HepG2 (cell line): Measurements from ENCODE around the gene GAL3ST2. TPM values are rescaled to one million over a fixed set of nuclear protein-coding genes. Genes with fewer than 3 reads are reported as not detected.

Experiments
- CHD2 ChIP-seq: IDR thresholded peaks from 2 replicates; pipeline ENCODE4 v1.6.1; 2011; ENCODE audit warnings: low read depth, low read length, improper control_type of control experiment
- CREB1 ChIP-seq, 2 experiments: fragments of 450-650 bp in 1 of 2; IDR thresholded peaks; 2 replicates each; pipeline ENCODE4 v1.6.1; 2016 to 2017; ENCODE audit warnings: control low read depth in 1 of 2, mild to moderate bottlenecking in 1 of 2, missing compliant biosample characterization in 1 of 2, missing genetic modification characterization in 1 of 2
- MAF1 ChIP-seq: sonication (generic); formaldehyde crosslinking; IDR thresholded peaks from 2 replicates; pipeline ENCODE4 v1.5.0; 2020; ENCODE audit warnings: missing genetic modification reagents, borderline replicate concordance
- MXD1 ChIP-seq: sonication (generic); formaldehyde crosslinking; IDR thresholded peaks from 2 replicates; pipeline ENCODE4 v1.4.0; 2020; ENCODE audit warnings: mild to moderate bottlenecking, missing genetic modification reagents
- NFYC ChIP-seq: IDR thresholded peaks from 2 replicates; pipeline ENCODE4 v1.6.1; 2016; ENCODE audit warnings: missing genetic modification reagents, missing compliant biosample characterization
- TBP ChIP-seq: sonication (generic); formaldehyde crosslinking; IDR thresholded peaks from 2 replicates; pipeline ENCODE4 v1.5.0; 2020; ENCODE audit warnings: missing genetic modification reagents
- TOE1 ChIP-seq: sonication (generic); formaldehyde crosslinking; IDR thresholded peaks from 2 replicates; pipeline ENCODE4 v1.4.0; 2020; ENCODE audit warnings: mild to moderate bottlenecking, missing genetic modification reagents
- ZBTB4 ChIP-seq: sonication (generic); formaldehyde crosslinking; IDR thresholded peaks from 2 replicates; pipeline ENCODE4 v1.4.0; 2020; ENCODE audit warnings: missing genetic modification reagents, mild to moderate bottlenecking, borderline replicate concordance
- ZEB1 ChIP-seq: IDR thresholded peaks from 2 replicates; pipeline ENCODE4 v1.6.1; 2012; ENCODE audit warnings: mild to moderate bottlenecking, low read depth, inconsistent platforms; ENCODE audit not compliant: insufficient replicate concordance
- ZNF382 ChIP-seq: sonication (generic); formaldehyde crosslinking; IDR thresholded peaks from 2 replicates; pipeline ENCODE4 v1.5.0; 2020; ENCODE audit warnings: missing genetic modification reagents, mild to moderate bottlenecking, borderline replicate concordance
- ZNF615 ChIP-seq: sonication (generic); formaldehyde crosslinking; IDR thresholded peaks from 2 replicates; pipeline ENCODE4 v1.5.0; 2020; ENCODE audit warnings: mild to moderate bottlenecking, missing genetic modification reagents, borderline replicate concordance
- ZNF616 ChIP-seq: sonication (generic); formaldehyde crosslinking; IDR thresholded peaks from 2 replicates; pipeline ENCODE4 v1.5.0; 2020; ENCODE audit warnings: low read depth, mild to moderate bottlenecking, missing genetic modification reagents
- ZSCAN25 ChIP-seq: sonication (generic); formaldehyde crosslinking; IDR thresholded peaks from 2 replicates; pipeline ENCODE4 v1.8.0; 2022; ENCODE audit warnings: mild to moderate bottlenecking, missing genetic modification reagents
- polyA plus RNA-seq, 8 experiments: library from polyadenylated mRNA; depleted of rRNA in 3 of 8; stranded (reverse) in 7 of 8; unstranded in 1 of 8; fragments of >200 nt; fragmentation: Illumina TruSeq in 4 of 8; extraction: Trizol in 4 of 8; gene quantifications; 2 replicates each; pipeline versions ENCODE4 v1.2.1 to v1.2.3, GENCODE V29; 2011 to 2016; ENCODE audit warnings: low read depth in 4 of 8, missing spikeins in 1 of 8, mixed read lengths in 1 of 8; ENCODE audit not compliant: insufficient read depth in 1 of 8
- total RNA-seq, 5 experiments: library from RNA; depleted of rRNA; stranded (reverse); fragments of >200 nt; fragmentation: Illumina TruSeq; extraction: Trizol; gene quantifications; 2 replicates each; pipeline ENCODE4 v1.2.3, GENCODE V29; 2016; ENCODE audit warnings: low read depth in 1 of 5
- TF ChIP-seq, protein P1 (sequence below): sonication (generic); formaldehyde crosslinking; IDR thresholded peaks from 2 replicates; pipeline ENCODE4 v1.4.0; 2020; ENCODE audit warnings: missing genetic modification reagents, low read depth, mild to moderate bottlenecking, borderline replicate concordance
- TF ChIP-seq, protein P2 (sequence below): conservative IDR thresholded peaks from 2 replicates; pipeline ENCODE4 v1.6.1; 2018; ENCODE audit warnings: missing genetic modification reagents
- TF ChIP-seq, protein P3 (sequence below): sonication (generic); formaldehyde crosslinking; IDR thresholded peaks from 2 replicates; pipeline ENCODE4 v1.4.0; 2020; ENCODE audit warnings: missing genetic modification reagents
- TF ChIP-seq, protein P4 (sequence below): sonication (generic); formaldehyde crosslinking; IDR thresholded peaks from 2 replicates; pipeline ENCODE4 v1.4.0; 2020; ENCODE audit warnings: mild to moderate bottlenecking, missing genetic modification reagents

The GAL3ST2 gene
- total and polyA plus RNA-seq, 2 of the 13 experiments (the other 11 are each of a cell fraction or from before 2014, with no cell fraction given), result 0.17 to 0.20 TPM

DNA sequence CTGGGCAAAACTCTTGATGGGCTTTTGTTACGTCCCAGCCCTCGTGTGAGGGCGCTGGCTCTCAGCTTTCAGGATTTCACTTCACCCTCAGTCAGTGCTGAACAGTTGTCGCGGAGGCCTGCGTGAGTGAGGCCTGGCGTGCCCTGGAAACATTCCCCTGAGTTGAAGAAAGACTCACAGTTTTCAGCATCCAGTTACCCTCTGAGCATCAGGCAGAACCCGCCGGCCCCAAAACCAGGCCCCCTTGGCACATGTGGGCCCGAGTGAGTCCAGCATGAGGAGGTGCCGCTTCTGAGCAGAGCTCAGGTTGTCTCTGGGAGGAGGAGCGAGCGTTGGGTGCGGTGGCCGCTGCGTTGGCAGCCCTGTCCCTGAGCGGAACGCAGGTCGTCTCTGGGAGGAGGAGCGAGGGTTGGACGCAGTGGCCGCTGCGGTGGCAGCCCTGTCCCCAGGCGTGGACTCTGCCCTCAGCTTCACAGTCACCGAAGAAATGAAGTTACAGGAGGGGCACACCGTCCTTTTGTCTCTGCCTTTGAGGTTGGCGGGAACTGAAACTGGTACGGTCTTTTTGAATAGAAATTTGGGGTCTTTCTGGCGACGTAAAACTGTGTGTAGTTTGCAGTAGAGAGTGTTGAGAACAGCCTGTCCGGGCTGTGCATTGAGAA lies 32.2 kb downstream of the GAL3ST2 start, which contains the start of gene NEU4 (continued):
- TF ChIP-seq, protein P1, sequence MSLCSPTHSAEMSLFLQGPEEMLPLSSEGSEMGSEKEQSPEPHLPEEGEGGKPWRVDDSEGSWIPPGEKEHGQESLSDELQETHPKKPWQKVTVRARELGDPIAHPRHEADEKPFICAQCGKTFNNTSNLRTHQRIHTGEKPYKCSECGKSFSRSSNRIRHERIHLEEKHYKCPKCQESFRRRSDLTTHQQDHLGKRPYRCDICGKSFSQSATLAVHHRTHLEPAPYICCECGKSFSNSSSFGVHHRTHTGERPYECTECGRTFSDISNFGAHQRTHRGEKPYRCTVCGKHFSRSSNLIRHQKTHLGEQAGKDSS (CRISPR knock-in tag), result peak; percentile 93; the same call in 1 of the 2 replicates
- peak; percentile 96 for TF ChIP-seq ZNF615
- TF ChIP-seq MAF1 (CRISPR knock-in tag), result peak; percentile 52
- TF ChIP-seq TOE1 (CRISPR knock-in tag), result peak; percentile 60; the same call in 1 of the 2 replicates
- TF ChIP-seq, protein P2, sequence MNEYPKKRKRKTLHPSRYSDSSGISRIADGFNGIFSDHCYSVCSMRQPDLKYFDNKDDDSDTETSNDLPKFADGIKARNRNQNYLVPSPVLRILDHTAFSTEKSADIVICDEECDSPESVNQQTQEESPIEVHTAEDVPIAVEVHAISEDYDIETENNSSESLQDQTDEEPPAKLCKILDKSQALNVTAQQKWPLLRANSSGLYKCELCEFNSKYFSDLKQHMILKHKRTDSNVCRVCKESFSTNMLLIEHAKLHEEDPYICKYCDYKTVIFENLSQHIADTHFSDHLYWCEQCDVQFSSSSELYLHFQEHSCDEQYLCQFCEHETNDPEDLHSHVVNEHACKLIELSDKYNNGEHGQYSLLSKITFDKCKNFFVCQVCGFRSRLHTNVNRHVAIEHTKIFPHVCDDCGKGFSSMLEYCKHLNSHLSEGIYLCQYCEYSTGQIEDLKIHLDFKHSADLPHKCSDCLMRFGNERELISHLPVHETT (CRISPR knock-in tag), result no peak
- TF ChIP-seq ZNF382, result no peak
- peak; percentile 90 for TF ChIP-seq ZSCAN25 (CRISPR knock-in tag)
- TF ChIP-seq, protein P3, sequence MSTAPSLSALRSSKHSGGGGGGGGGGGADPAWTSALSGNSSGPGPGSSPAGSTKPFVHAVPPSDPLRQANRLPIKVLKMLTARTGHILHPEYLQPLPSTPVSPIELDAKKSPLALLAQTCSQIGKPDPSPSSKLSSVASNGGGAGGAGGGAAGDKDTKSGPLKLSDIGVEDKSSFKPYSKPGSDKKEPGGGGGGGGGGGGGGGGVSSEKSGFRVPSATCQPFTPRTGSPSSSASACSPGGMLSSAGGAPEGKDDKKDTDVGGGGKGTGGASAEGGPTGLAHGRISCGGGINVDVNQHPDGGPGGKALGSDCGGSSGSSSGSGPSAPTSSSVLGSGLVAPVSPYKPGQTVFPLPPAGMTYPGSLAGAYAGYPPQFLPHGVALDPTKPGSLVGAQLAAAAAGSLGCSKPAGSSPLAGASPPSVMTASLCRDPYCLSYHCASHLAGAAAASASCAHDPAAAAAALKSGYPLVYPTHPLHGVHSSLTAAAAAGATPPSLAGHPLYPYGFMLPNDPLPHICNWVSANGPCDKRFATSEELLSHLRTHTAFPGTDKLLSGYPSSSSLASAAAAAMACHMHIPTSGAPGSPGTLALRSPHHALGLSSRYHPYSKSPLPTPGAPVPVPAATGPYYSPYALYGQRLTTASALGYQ (CRISPR knock-in tag), result peak; percentile 83; the same call in 1 of the 2 replicates
- no peak for TF ChIP-seq CHD2
- TF ChIP-seq ZEB1, result no peak
- peak; percentile 60 for TF ChIP-seq MXD1 (CRISPR knock-in tag)
- TF ChIP-seq CREB1 (IDR thresholded peaks at IDR 0.05), result 0 out of 2 replicates have a peak, but pooled peaks have one; percentile 2
- TF ChIP-seq CREB1 (CRISPR knock-in tag; IDR thresholded peaks at IDR 0.05), result no peak
- no peak; the same call in 1 of the 2 replicates for TF ChIP-seq ZNF616 (CRISPR knock-in tag)
- no peak for TF ChIP-seq NFYC (CRISPR knock-in tag)
- TF ChIP-seq, protein P4, sequence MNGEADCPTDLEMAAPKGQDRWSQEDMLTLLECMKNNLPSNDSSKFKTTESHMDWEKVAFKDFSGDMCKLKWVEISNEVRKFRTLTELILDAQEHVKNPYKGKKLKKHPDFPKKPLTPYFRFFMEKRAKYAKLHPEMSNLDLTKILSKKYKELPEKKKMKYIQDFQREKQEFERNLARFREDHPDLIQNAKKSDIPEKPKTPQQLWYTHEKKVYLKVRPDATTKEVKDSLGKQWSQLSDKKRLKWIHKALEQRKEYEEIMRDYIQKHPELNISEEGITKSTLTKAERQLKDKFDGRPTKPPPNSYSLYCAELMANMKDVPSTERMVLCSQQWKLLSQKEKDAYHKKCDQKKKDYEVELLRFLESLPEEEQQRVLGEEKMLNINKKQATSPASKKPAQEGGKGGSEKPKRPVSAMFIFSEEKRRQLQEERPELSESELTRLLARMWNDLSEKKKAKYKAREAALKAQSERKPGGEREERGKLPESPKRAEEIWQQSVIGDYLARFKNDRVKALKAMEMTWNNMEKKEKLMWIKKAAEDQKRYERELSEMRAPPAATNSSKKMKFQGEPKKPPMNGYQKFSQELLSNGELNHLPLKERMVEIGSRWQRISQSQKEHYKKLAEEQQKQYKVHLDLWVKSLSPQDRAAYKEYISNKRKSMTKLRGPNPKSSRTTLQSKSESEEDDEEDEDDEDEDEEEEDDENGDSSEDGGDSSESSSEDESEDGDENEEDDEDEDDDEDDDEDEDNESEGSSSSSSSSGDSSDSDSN (CRISPR knock-in tag), result peak; percentile 98
- peak; percentile 85; the same call in 1 of the 2 replicates for TF ChIP-seq ZBTB4
- TF ChIP-seq TBP (CRISPR knock-in tag), result 0 out of 2 replicates have a peak, but pooled peaks have one; percentile 85
